Neural progenitor cell (in vitro differentiated cells): Measurements from ENCODE around the gene GRID1.

Experiments used
- CTCF ChIP-seq: fragments of 200-600 bp; sonication (generic); IDR thresholded peaks from 2 replicates; pipeline ENCODE4 v1.5.1; 2017; ENCODE audit warnings: antibody characterized with exemption, mild to moderate bottlenecking
- EZH2 ChIP-seq: fragments of 200-600 bp; sonication (generic); IDR thresholded peaks from 2 replicates; pipeline ENCODE4 v1.6.1; 2017; ENCODE audit warnings: antibody characterized with exemption, mild to moderate bottlenecking, moderate library complexity

DNA sequence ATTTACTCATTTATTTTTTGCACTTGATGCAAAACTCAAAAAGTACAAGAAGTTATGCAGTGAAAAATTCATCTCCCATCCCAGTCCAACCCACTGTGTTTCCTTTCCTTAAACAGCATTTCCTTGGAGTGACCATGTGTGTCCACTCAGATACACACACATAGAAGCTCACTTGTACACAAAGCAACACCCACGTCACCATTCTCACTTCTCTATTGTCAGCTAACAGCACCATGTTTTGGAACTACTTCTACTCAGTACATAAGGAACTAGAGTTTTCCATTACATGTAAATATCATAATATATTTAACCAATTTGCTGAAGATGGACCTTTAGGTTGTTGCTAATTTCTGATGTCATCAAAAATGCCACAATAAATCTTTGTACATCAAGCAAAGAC, 167.6 kb downstream of the GRID1 start:
- TF ChIP-seq CTCF, result no peak
- no peak for TF ChIP-seq EZH2
